GM19193 (cell line): ENCODE results near the gene SPINK1.

Experiments
- POLR2A ChIP-seq: IDR thresholded peaks from 4 replicates; pipeline ENCODE4 v1.6.1; 2011; ENCODE audit not compliant: insufficient read depth, insufficient read length; ENCODE audit errors: extremely low read depth

Gene SPINK1

DNA sequence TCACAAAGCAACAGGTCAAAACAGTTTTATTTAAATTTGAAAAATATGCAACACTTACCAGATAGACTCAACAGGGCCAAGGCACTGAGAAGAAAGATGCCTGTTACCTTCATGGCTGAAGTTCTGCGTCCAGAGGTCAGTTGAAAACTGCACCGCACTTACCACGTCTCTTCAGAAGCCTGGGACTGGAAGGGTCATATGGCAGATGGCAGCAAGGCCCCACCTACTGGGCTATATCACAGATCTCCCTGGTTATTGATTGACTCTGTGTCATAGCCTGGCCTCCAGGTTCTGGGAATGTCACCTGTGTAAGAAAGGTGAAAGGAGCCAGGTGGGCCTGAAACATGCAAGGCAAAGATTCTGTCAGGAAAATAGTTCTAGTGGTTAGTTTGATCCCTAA is at the start of gene SPINK1:
TSS of gene SPINK1 (minus strand) at position 207 of the 400 bp plus-strand sequence. CDS start at position 113, 94 bp downstream.
- TF ChIP-seq POLR2A = no peak

DNA sequence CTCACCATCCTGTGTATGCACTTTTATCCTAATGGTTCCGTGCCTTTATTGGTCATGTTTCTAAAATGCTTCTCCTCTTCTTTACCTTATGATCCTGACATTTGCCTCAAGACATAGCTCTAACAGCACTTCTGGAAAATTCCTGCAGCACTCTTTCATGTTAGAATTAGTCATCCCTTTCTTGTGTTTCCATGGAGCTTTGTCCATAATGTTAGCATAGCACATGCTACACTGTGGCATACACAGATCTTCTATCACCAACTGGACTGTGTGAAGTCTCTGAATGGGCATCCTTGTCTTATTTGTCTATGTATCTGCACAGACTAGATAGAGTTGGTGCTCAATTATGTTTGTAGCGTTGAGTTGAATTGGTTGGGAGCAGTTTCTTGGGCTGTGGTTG is 49.0 kb upstream of the SPINK1 start:
- no peak for TF ChIP-seq POLR2A

DNA sequence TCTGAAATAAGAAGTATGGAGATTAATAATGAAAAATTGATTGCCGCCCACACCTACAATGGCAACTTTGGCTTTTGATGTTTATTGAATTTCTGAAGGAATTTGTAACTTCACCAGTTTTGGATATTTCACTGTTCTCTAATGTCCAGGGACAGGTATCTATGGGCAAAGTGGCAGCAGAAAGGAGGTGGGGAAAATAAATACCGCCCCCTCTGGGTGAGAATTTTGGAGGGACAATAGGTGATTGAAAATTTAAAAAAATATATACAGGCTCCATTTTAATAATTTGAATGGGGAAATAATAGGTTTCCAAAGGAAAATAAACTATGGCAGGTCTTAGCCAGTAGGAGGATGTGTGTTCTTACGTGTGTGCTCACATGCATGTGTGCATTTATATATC is 48.3 kb upstream of the SPINK1 start:
- TF ChIP-seq POLR2A = no peak

DNA sequence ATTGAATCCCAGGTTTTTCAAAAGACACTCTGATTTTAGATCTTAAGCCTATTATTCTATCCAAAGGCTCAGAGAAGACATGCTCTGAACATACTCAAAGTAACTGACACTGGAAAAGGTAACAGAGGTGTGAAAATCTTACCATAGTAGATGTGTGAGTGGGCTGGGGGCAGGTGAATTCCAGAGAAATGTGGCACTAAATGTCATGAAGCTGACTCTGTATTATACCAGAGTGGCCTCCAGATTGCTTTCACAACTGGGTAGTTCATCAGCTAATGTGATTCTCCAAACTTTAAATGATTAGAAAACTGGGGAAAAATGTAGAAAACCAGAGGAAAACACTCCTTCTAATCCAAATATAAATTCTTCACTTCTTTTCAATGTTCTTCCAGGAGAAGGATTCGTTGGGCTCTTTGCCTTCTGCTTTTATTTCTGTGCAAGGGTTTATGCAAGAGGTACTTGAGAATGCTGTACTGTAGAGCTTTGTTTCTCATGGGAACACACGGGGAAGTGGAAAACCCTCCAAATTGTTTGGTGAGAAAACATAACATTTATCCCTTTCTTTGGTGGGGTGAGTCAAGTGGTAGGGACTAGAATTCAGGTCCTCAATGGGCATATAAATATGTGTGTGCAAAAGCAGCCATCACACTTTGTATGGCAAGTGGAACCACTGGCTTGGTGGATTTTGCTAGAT is 46.7 kb upstream of the SPINK1 start, which contains the start of gene SCGB3A2:
TSS of gene SCGB3A2 (plus strand) at position 646 of the 694 bp plus-strand sequence. CDS start 93 bp downstream, outside the sequence.
- no peak for TF ChIP-seq POLR2A

DNA sequence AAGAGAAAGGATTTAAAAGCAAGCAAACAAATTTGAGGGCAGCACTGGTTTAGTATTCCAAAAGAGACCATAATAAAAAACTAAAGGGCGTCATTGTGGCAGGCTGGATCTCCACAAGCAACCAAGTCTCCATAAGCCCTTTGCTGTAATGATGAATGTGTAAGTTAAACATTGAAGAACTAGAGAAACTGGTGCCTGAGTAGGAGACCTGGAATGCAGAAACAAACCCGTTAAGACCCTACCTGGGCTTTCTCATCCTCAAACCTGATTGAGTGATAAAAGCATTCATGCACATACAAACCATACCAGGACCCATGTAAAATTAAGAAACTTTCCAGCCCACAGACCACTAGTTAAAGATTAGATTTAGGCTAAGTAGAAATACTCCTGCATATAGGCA is 45.2 kb upstream of the SPINK1 start:
- TF ChIP-seq POLR2A = no peak

GRCh38 chr5:147876141-147876540 is 44.7 kb upstream of the SPINK1 start:
- no peak for TF ChIP-seq POLR2A

GRCh38 chr5:147874910-147875367 is 43.5 kb upstream of the SPINK1 start:
- TF ChIP-seq POLR2A = no peak

GRCh38 chr5:147869112-147869511 is 37.6 kb upstream of the SPINK1 start:
- TF ChIP-seq POLR2A = no peak

DNA sequence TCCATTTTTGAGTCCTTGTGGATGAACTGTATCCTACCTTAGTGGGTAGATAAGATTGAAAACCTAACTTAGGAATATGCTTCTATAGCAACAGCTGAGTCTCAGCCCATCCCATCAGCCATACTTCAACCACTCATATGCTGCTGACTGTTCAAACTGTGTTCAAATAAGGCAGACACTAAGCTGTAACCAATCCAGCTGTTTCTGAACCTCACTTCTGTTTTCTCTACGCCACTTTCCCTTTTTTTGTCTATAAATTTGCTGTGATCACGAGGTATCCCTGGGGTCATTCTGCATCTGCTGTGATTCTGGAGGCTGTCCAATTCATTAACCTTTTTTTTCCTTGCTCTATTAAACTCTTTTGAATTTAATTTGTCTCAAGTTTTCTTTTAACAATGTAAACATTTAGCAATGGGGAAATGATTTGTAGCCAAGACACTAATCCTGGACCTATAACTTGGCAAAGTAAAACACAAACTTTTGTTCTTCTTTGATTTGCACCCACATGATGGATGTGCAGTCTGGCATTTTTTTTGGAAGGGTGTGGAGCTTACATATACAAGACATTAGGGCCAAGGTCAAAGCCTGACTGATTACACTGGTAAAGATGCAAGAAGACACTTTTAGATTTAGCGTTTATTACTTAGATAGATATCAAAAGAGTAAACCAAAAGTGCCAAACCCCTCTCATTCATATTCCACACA is 32.1 kb upstream of the SPINK1 start:
- no peak for TF ChIP-seq POLR2A

DNA sequence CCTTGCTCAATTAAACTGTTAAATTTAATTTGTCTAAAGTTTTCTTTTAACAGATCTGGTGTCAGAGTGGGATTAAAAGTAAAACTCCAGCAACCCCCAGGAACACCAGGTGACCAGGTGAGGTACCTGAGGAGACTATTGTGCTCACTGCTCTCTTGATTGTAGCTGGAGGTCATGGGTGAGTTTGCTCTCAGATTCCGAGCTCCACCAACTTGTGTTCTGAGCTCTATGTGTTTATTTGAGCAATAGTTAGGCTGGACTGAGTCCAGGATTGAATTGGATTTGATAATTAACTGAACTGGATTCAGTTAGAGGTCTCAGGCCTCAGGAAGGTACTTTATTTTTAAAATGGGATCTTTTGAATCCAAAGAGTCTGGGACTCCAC is 29.2 kb upstream of the SPINK1 start:
- TF ChIP-seq POLR2A = no peak

GRCh38 chr5:147859962-147860640 is 28.6 kb upstream of the SPINK1 start:
- TF ChIP-seq POLR2A = no peak

- TF ChIP-seq POLR2A = no peak
Observed at GRCh38 chr5:147858565-147858964, 27.1 kb upstream of the SPINK1 start.

- no peak for TF ChIP-seq POLR2A
Observed at GRCh38 chr5:147857302-147858129, 26.0 kb upstream of the SPINK1 start.

- TF ChIP-seq POLR2A = no peak
Observed at GRCh38 chr5:147856801-147857200, 25.3 kb upstream of the SPINK1 start.

GRCh38 chr5:147855774-147856069 is 24.3 kb upstream of the SPINK1 start:
- no peak for TF ChIP-seq POLR2A

DNA sequence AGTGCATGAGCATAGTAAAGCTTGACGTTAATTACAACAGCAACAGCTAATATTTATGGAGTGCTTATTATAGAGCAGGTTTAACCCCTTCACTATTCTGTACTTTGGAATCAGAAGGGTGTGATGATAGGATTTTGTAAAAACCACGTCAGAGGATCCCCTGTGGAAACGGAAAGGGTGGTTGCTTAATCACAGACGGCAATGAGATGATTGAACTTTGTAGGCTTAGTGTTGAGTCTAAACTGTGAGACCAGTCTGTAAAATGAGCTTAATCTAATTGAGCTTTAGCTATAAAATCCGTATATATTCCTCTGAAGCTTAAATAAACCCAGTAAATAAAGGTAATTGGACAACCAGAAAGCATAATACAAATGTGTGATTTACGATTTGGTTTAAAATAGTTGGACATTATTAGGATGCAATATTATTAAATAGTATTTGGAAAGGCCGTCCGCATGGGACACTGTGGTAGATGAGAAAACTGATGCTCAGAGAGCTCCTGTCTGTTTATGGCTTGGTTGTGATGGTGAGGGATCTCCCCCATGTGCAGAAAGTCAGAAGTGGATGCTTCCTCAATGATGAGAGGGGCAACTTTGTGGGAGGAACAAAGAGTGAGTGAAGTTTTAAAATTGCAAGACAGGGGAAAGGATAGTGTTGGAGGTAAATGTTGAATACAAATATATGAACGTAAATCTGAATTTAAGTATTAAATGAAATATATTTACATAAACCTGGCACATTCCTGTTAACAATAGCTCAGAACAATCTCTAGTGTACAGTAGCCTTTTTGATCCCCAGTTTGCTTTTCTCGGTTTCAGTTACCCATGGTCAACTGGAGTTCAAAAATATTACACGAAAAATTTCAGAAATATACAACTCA is 23.7 kb upstream of the SPINK1 start:
- no peak for TF ChIP-seq POLR2A
